Osteoblast (primary cell): ENCODE results near the gene COX6B2. TPM values are rescaled to one million over a fixed set of nuclear protein-coding genes. Genes with fewer than 3 reads are reported as not detected.

Experiments used
- DNase-seq: peaks from one replicate; pipeline ENCODE4 v3.0.0; 2011; ENCODE audit warnings: low spot score, mixed read lengths; ENCODE audit not compliant: insufficient read length; ENCODE audit errors: missing footprints
- H2AFZ ChIP-seq: 2 replicates; pipeline ENCODE4 v1.6.0; 2011; ENCODE audit warnings: mild to moderate bottlenecking, low read length
- H3K27ac ChIP-seq: 2 replicates; pipeline ENCODE4 v1.5.1; 2011; ENCODE audit warnings: mild to moderate bottlenecking, low read depth, low read length, moderate library complexity
- H3K27me3 ChIP-seq: 2 replicates; pipeline ENCODE4 v1.6.0; 2012; ENCODE audit warnings: mild to moderate bottlenecking, control low read depth, inconsistent platforms, low read length, moderate library complexity; ENCODE audit not compliant: insufficient read depth
- H3K36me3 ChIP-seq: 2 replicates; pipeline ENCODE4 v1.5.1; 2011; ENCODE audit warnings: mild to moderate bottlenecking, low read length, control low read depth, moderate library complexity; ENCODE audit not compliant: insufficient read depth
- H3K4me1 ChIP-seq: 2 replicates; pipeline ENCODE4 v1.5.1; 2011; ENCODE audit warnings: mild to moderate bottlenecking, low read length, control low read depth, moderate library complexity; ENCODE audit not compliant: insufficient read depth
- H3K4me2 ChIP-seq: 2 replicates; pipeline ENCODE4 v1.6.0; 2011; ENCODE audit warnings: mild to moderate bottlenecking, low read length; ENCODE audit not compliant: insufficient read depth
- H3K4me3 ChIP-seq: fragments of 200-600 bp; sonication (generic); 3 replicates; pipeline ENCODE4 v1.5.1; 2012; ENCODE audit warnings: mild to moderate bottlenecking, low read length, inconsistent platforms; ENCODE audit not compliant: insufficient read depth
- H3K79me2 ChIP-seq: 2 replicates; pipeline ENCODE4 v1.6.0; 2012; ENCODE audit warnings: mild to moderate bottlenecking, low read length, control low read depth, inconsistent platforms; ENCODE audit not compliant: insufficient read depth
- H3K9me3 ChIP-seq: 2 replicates; pipeline ENCODE4 v1.5.1; 2011; ENCODE audit warnings: low read depth, low read length, control low read depth
- H4K20me1 ChIP-seq: 2 replicates; pipeline ENCODE4 v1.6.0; 2012; ENCODE audit warnings: mild to moderate bottlenecking, low read length, control low read depth; ENCODE audit not compliant: insufficient read depth
- total RNA-seq: library from RNA; depleted of rRNA; stranded (reverse); fragments of >200 nt; gene quantifications from 2 replicates; pipeline ENCODE4 v1.2.3, GENCODE V29; 2012
- TF ChIP-seq, protein P1 (sequence below): IDR thresholded peaks from 2 replicates; pipeline ENCODE4 v1.5.1; 2011; ENCODE audit warnings: mild to moderate bottlenecking, low read depth, low read length, moderate library complexity; ENCODE audit errors: extremely low read depth

The COX6B2 gene
- total RNA-seq, 1 donor = not detected

DNA sequence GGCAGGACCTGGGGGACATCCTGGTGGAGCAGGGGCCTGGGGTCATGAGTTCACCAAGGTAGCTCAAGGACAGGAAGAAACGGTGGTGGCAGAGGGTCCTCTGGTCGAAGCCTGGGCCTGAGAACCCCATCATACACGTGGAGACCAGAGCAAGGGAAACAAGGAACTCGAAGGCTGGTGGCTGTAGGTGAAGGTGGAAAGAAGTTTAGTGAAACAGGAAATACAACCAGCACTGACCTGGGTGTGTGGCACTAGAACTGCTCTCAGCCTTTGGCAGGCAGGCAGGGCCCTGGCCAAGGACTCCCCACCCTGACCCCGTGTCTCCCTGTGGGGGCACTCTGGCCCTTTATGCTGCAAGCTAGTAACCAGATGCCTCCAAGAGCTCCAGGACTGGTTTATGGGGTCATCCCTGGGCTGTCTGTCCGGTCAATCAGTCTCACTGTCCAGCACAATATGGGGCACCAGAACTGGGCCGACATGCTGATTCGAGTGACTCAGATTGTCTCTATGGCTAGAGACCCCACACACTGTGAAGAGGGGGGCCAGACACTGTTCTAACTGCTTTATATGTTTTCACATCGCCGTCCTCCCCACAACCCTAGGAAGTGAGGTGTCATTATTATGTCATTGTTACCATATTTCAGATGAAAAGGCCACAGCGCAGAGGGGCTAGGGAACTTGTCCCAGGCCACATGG is 3.8 kb downstream of the COX6B2 start:
- peaks cover 33% of the 10 kb centered on the region for H3K27me3 ChIP-seq
- no peak overlapping the region for H3K27ac ChIP-seq
- H3K4me3 ChIP-seq = no peak overlapping the region
- peak; percentile 85 for DNase-seq
- no peaks in the 10 kb centered on the region for H4K20me1 ChIP-seq
- no peak overlapping the region for H2AFZ ChIP-seq
- H3K4me1 ChIP-seq = peaks cover 6% of the 10 kb centered on the region
- TF ChIP-seq, protein P1, sequence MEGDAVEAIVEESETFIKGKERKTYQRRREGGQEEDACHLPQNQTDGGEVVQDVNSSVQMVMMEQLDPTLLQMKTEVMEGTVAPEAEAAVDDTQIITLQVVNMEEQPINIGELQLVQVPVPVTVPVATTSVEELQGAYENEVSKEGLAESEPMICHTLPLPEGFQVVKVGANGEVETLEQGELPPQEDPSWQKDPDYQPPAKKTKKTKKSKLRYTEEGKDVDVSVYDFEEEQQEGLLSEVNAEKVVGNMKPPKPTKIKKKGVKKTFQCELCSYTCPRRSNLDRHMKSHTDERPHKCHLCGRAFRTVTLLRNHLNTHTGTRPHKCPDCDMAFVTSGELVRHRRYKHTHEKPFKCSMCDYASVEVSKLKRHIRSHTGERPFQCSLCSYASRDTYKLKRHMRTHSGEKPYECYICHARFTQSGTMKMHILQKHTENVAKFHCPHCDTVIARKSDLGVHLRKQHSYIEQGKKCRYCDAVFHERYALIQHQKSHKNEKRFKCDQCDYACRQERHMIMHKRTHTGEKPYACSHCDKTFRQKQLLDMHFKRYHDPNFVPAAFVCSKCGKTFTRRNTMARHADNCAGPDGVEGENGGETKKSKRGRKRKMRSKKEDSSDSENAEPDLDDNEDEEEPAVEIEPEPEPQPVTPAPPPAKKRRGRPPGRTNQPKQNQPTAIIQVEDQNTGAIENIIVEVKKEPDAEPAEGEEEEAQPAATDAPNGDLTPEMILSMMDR = no peak
- no peaks in the 10 kb centered on the region for H3K9me3 ChIP-seq
- no peaks in the 10 kb centered on the region for H3K36me3 ChIP-seq
- no peak overlapping the region for H3K4me2 ChIP-seq
- H3K79me2 ChIP-seq = no peaks in the 10 kb centered on the region

DNA sequence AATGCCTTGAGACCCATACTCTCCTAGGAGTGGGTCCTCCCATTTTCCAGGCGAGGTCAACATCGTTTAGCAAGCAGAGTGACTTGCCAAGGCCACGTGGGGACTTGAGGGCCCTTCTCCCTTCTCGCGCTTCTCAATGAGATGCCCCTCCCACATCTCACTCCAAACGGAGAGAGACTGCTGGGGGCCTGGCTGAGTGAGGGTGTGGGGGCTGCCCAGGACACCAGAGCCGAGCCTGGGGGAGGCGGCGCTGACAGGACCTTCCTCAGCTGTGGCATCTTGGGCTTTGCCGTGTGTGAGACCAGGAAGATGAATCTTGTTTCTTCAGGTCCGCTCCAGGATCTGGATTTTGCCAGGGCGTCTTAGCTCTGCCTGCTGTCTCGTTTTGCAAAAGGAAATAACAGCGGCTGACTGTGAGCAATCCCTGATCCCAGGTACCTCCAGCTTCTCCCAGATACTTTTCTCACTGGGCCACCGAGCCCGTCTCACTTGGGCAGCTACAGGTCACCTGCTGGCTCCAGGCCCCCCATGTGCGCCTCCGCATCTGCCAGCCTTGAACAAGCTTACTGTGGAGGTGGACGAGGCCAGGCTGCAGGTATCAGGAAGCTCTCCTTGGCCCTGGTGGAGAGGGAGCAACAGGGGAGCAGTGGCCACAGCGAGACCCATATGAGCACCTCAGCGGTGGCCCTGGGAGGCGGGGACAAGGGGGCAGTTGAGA is 6.0 kb downstream of the COX6B2 start:
- Histone ChIP-seq H3K27me3 (peaks cover 20% of the 10 kb centered on the region), H2AFZ (no peak overlapping the region), H3K4me2 (no peak overlapping the region), H3K79me2 (no peaks in the 10 kb centered on the region), H3K9me3 (no peaks in the 10 kb centered on the region), H3K4me1 (peaks cover 3% of the 10 kb centered on the region), H3K4me3 (no peak overlapping the region), H4K20me1 (no peaks in the 10 kb centered on the region), H3K36me3 (peaks cover 4% of the 10 kb centered on the region), H3K27ac (no peak overlapping the region)
- TF ChIP-seq, protein P1 = no peak
- no peak for DNase-seq

DNA sequence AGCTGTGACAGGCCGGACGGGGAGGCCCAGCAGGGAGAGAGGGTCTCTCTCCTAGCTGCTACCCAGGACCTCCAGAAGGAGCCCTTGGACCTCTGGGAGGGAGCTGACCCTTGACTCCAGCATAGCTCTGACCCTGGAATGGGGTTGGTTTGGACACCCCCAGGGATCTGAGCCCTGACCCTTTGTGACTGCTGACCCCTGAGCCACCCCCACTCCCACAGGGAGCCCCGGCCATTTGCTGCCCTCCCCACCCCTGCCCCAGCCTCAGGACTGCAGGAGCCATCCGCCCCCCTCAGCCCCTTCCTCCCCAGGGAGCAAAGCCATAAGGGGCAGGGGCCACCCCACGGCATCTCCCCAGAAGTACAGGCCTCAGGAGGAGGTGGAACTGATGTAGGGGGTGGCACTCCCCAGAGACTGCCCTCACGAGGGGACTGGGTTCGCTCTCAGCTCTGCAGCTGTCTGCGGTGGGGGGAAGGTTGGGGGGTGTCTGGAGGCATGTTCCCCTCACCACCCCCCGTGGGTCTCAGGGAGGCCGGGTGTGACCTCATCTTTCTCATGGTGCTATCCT is 7.0 kb downstream of the COX6B2 start:
- Histone ChIP-seq H3K4me1 (no peaks in the 10 kb centered on the region), H3K27me3 (peaks cover 11% of the 10 kb centered on the region), H2AFZ (no peak overlapping the region), H3K36me3 (peaks cover 4% of the 10 kb centered on the region), H3K9me3 (no peaks in the 10 kb centered on the region), H4K20me1 (no peaks in the 10 kb centered on the region), H3K27ac (no peak overlapping the region), H3K4me2 (no peak overlapping the region), H3K4me3 (no peak overlapping the region), H3K79me2 (no peaks in the 10 kb centered on the region)
- TF ChIP-seq, protein P1 = no peak
- DNase-seq = peak; percentile 79
